ENCODE results near the gene PGPEP1. TPM values are rescaled to one million over a fixed set of nuclear protein-coding genes. Genes with fewer than 3 reads are reported as not detected.

PGPEP1 gene, protein sequence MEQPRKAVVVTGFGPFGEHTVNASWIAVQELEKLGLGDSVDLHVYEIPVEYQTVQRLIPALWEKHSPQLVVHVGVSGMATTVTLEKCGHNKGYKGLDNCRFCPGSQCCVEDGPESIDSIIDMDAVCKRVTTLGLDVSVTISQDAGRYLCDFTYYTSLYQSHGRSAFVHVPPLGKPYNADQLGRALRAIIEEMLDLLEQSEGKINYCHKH
- total RNA-seq (10 to 100 TPM; 12.4 to 16.2 TPM), polyA plus RNA-seq (ENCODE audit: insufficient read depth, low read depth, low replicate concordance) (10.8 TPM)
- long read RNA-seq, donor 1, result 0 reads
- long read RNA-seq, donor 2, result 0 reads

- TF ChIP-seq, protein P1, sequence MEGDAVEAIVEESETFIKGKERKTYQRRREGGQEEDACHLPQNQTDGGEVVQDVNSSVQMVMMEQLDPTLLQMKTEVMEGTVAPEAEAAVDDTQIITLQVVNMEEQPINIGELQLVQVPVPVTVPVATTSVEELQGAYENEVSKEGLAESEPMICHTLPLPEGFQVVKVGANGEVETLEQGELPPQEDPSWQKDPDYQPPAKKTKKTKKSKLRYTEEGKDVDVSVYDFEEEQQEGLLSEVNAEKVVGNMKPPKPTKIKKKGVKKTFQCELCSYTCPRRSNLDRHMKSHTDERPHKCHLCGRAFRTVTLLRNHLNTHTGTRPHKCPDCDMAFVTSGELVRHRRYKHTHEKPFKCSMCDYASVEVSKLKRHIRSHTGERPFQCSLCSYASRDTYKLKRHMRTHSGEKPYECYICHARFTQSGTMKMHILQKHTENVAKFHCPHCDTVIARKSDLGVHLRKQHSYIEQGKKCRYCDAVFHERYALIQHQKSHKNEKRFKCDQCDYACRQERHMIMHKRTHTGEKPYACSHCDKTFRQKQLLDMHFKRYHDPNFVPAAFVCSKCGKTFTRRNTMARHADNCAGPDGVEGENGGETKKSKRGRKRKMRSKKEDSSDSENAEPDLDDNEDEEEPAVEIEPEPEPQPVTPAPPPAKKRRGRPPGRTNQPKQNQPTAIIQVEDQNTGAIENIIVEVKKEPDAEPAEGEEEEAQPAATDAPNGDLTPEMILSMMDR (IDR thresholded peaks at IDR 0.05), result no peak
- no peak for TF ChIP-seq POLR2A (IDR thresholded peaks at IDR 0.05)
- Histone ChIP-seq H3K27me3 (no peaks in the 10 kb centered on the region), H3K36me3 (ENCODE audit: low read depth, missing control alignments) (no peaks in the 10 kb centered on the region), H3K4me1 (peaks cover 6% of the 10 kb centered on the region), H3K9me3 (no peaks in the 10 kb centered on the region), H3K4me3 (peak within 1 kb of the TSS; percentile 77 to 94), H3K27ac (peak within 1 kb of the TSS; percentile 68 to 77)
- DNase-seq, result peak; percentile 76
- 3 to 5% methylated on average over 28 to 59 of the region's 69 CpGs for WGBS, 2 donors
- intact Hi-C loops (cut with DNase I; ENCODE audit: low total_unique reads), result no loop called here
Measured at GRCh38 chr19:18340190-18340989, at the start of gene PGPEP1. Gene PGPEP1, plus strand, starts transcription at chr19:18340598. Its CDS starts 84 bp downstream, at chr19:18340682.

GRCh38 chr19:18291019-18291524 is 49.3 kb upstream of the PGPEP1 start:
- TF ChIP-seq, protein P1 (IDR thresholded peaks at IDR 0.05), result no peak
- no peak for TF ChIP-seq POLR2A (IDR thresholded peaks at IDR 0.05)
- no peaks in the 10 kb centered on the region for H3K36me3 ChIP-seq (ENCODE audit: low read depth, missing control alignments)
- no peaks in the 10 kb centered on the region for H3K9me3 ChIP-seq
- intact Hi-C loops (cut with DNase I; ENCODE audit: low total_unique reads), result no loop called here
- no peak for DNase-seq
- H3K4me1 ChIP-seq, result peaks cover 38% of the 10 kb centered on the region
- no peaks in the 10 kb centered on the region for H3K27me3 ChIP-seq
- H3K4me3 ChIP-seq, result peak overlapping the region; percentile 60 to 70
- peak overlapping the region; percentile 98 to 99 for H3K27ac ChIP-seq
- WGBS, 2 donors, result 23 to 36% methylated on average over 9 to 21 of the region's 21 CpGs

GRCh38 chr19:18291590-18292461 is 48.6 kb upstream of the PGPEP1 start:
- intact Hi-C loops (cut with DNase I; ENCODE audit: low total_unique reads), result no loop called here
- no peaks in the 10 kb centered on the region for H3K36me3 ChIP-seq (ENCODE audit: low read depth, missing control alignments)
- H3K27me3 ChIP-seq, result no peaks in the 10 kb centered on the region
- no peak for TF ChIP-seq POLR2A (IDR thresholded peaks at IDR 0.05)
- TF ChIP-seq, protein P1 (IDR thresholded peaks at IDR 0.05), result no peak
- peaks cover 31% of the 10 kb centered on the region for H3K4me1 ChIP-seq
- no peaks in the 10 kb centered on the region for H3K9me3 ChIP-seq
- WGBS, 2 donors, result 0 to 1% methylated on average over 42 to 60 of the region's 75 CpGs
- H3K27ac ChIP-seq, result peak overlapping the region; percentile 98 to 99
- H3K4me3 ChIP-seq, result peak overlapping the region; percentile 60 to 70
- DNase-seq, result peak; percentile 92

GRCh38 chr19:18292462-18292809 is 48.0 kb upstream of the PGPEP1 start:
- peak overlapping the region; percentile 98 to 99 for H3K27ac ChIP-seq
- TF ChIP-seq, protein P1 (IDR thresholded peaks at IDR 0.05), result no peak
- no peak for TF ChIP-seq POLR2A (IDR thresholded peaks at IDR 0.05)
- peak overlapping the region; percentile 60 to 70 for H3K4me3 ChIP-seq
- H3K36me3 ChIP-seq (ENCODE audit: low read depth, missing control alignments), result no peaks in the 10 kb centered on the region
- no peak for DNase-seq
- H3K27me3 ChIP-seq, result no peaks in the 10 kb centered on the region
- H3K4me1 ChIP-seq, result peaks cover 30% of the 10 kb centered on the region
- intact Hi-C loops (cut with DNase I; ENCODE audit: low total_unique reads), result no loop called here
- WGBS, 2 donors, result 0% methylated on average over 8 of the region's 20 CpGs
- no peaks in the 10 kb centered on the region for H3K9me3 ChIP-seq

Data from testis (tissue), 5 donors.